Measurements from ENCODE around the gene PXDC1. TPM values are rescaled to one million over a fixed set of nuclear protein-coding genes. Genes with fewer than 3 reads are reported as not detected.

The PXDC1 gene
- total and polyA plus RNA-seq, 11 donors, result 13.7 to 89.9 (median 29.1) TPM

DNA sequence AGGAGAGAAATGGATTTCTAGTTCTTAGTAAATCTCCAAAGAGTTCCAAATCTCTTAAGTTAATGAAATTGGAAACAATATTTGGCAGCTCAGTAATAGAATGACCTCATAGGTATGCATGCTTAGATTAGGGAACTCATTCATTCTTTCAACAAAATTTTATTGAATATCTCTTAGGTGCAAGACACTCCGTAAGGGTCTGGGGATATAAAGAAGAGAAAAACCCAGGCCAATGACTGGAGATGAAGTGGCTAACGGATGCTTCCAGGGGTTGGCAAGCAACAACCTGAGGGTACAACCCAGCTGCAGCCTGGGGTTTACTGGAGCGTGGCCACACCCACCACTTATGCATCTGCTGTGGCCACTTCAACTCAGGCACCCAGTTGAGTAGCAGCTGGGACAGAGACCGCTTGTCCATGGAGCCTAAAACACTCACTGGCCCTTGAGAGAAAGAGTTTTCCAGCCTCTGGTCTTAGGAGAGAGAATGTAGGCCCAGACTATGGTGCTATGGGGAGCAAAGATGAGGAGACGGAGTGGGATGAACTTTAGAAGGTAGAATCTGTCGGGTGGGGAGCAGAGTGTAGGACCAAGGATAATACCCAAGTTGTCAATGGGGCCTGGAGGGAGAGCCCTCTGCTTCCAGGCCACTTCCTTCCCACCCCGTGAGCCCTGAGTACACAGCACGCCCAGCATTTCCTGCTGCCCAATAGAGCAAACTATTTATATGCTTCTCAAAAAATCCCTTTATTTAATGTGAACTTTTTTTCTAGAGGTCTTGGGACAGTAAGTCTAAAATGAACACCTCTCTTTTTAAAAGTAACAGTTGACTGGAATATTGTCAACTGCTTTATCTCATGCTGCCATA is 46.8 kb upstream of the PXDC1 start:
- peak overlapping the region in 9 of 12 donors; percentile 3 to 59 (median 44) for H3K27ac ChIP-seq
- WGBS, 4 donors, result 61 to 68% (median 67%) methylated on average over 7 to 8 of the region's 8 CpGs
- DNase-seq, result no peak
- intact Hi-C loops (cut with DNase I), result loop anchor here in 2 of 10 donors (5.0 kb wide), 1 partner anchor 46 kb away; the partner anchor contains the start of gene PXDC1 (in 2 of the 2)
- peaks cover 11 to 54% (median 32%) of the 10 kb centered on the region in 12 donors for H3K4me1 ChIP-seq
- no peak overlapping the region for H3K4me3 ChIP-seq
- peak in 3 of 4 donors; percentile 31 to 43 (median 36) for ATAC-seq
- no peaks in the 10 kb centered on the region for H3K9me3 ChIP-seq
- H3K36me3 ChIP-seq, result no peaks in the 10 kb centered on the region
- H3K27me3 ChIP-seq, result no peaks in the 10 kb centered on the region
- no peak for TF ChIP-seq POLR2A (IDR thresholded peaks at IDR 0.05)
- no peak for TF ChIP-seq CTCF (IDR thresholded peaks at IDR 0.05)

DNA sequence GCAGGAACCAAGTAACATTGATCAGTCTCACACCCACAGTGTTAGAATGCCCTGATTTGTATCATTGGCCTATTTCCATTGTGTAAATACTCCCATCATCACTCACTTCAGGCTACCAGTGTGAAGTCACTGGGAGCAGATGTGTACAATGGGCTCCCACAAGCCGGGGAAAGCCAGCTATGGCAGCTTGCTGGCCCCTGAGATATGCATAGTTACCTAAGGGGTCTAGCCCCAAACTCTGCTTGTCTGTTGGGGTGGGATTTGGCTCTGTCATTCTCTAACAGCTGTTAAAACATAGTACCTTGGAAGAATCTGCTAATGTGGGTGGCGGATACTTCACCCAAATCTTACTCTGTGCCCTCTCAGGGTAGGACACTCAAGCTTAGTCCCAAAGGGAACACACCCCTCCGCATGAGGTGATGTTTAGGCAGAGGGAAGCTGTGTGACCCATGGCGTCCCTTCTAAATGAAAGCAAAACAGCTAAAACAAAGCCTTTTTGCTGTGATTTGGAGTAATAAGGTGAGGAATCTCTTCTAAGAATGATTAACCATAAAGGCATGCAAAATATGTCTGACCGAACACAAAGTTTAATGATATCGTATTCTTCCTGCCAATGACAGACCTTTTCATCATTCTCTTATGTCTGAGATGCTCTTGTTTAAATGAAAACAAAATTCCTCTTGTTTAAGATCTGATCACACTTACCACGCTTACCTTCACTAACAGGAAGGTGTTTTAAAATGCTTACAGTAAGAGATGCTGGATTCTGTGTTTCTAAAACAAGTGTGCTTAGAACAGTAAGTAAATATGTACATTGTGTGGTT is 45.9 kb upstream of the PXDC1 start:
- ATAC-seq (peak in 1 of 4 donors; percentile 3), DNase-seq (no peak)
- H3K27me3 ChIP-seq, result no peaks in the 10 kb centered on the region
- intact Hi-C loops (cut with DNase I), result loop anchor here in 3 of 10 donors (2.0 to 5.0 kb wide), 2 partner anchors 45 to 49 kb away; partner anchors contain the start of gene PXDC1 (in 2 of the 3)
- H3K4me3 ChIP-seq, result no peak overlapping the region
- H3K36me3 ChIP-seq, result no peaks in the 10 kb centered on the region
- no peak for TF ChIP-seq POLR2A (IDR thresholded peaks at IDR 0.05)
- no peak for TF ChIP-seq CTCF (IDR thresholded peaks at IDR 0.05)
- H3K4me1 ChIP-seq, result peaks cover 11 to 51% (median 32%) of the 10 kb centered on the region in 12 donors
- H3K27ac ChIP-seq, result peak overlapping the region in 7 of 12 donors; percentile 11 to 59 (median 49)
- H3K9me3 ChIP-seq, result no peaks in the 10 kb centered on the region
- WGBS, 4 donors, result 72 to 78% (median 75%) methylated on average over 7 of the region's 7 CpGs

- ATAC-seq, result peak in 1 of 4 donors; percentile 5
- peaks cover 11 to 51% (median 32%) of the 10 kb centered on the region in 12 donors for H3K4me1 ChIP-seq
- intact Hi-C loops (cut with DNase I), result loop anchor here in 3 of 10 donors (2.0 to 5.0 kb wide), 2 partner anchors 44 to 48 kb away; partner anchors contain the start of gene PXDC1 (in 2 of the 3)
Measured at GRCh38 chr6:3796719-3797041, 45.2 kb upstream of the PXDC1 start.

More at GRCh38 chr6:3796719-3797041, 45.2 kb upstream of the PXDC1 start:
- no peaks in the 10 kb centered on the region for H3K27me3 ChIP-seq
- no peaks in the 10 kb centered on the region for H3K36me3 ChIP-seq
- TF ChIP-seq CTCF (IDR thresholded peaks at IDR 0.05) (no peak), POLR2A (IDR thresholded peaks at IDR 0.05) (no peak)
- no peak for DNase-seq
- H3K4me3 ChIP-seq, result no peak overlapping the region
- H3K9me3 ChIP-seq, result no peaks in the 10 kb centered on the region
- WGBS, 4 donors, result 48 to 59% (median 56%) methylated on average over 2 of the region's 2 CpGs
- H3K27ac ChIP-seq, result peak overlapping the region in 7 of 12 donors; percentile 11 to 52 (median 36)
